Right lobe of liver (tissue), 6 donors: ENCODE results near the gene PPTC7. TPM values are rescaled to one million over a fixed set of nuclear protein-coding genes. Genes with fewer than 3 reads are reported as not detected.

ENCODE experiments used
- ATAC-seq, 4 donors: fragments of 200-7000 bp; cut with Tn5 transposase; one replicate each; pipeline ENCODE4 v1.9.1; 2020; ENCODE audit warnings: mild to moderate bottlenecking in 4 of 4, moderate library complexity in 4 of 4
- DNase-seq, 3 donors: peaks; one replicate each; pipeline ENCODE4 v3.0.0-alpha.2; 2020
- H3K27ac ChIP-seq, 3 donors: fragments of 200-600 bp; one replicate each; pipeline ENCODE4 v1.8.0; 2022
- H3K27me3 ChIP-seq, 2 donors: fragments of 200-600 bp; one replicate each; pipeline ENCODE4 v1.8.0; 2022
- H3K36me3 ChIP-seq, 4 donors: fragments of 200-600 bp; sonication (generic) in 1 of 4; one replicate each; pipeline versions ENCODE4 v1.5.1 to v1.8.0; 2017 to 2022; ENCODE audit warnings: control low read depth in 1 of 4
- H3K4me1 ChIP-seq, 4 donors: fragments of 200-600 bp; sonication (generic) in 1 of 4; one replicate each; pipeline versions ENCODE4 v1.5.1 to v1.8.0; 2017 to 2022; ENCODE audit warnings: control low read depth in 1 of 4
- H3K4me3 ChIP-seq, 3 donors: fragments of 200-600 bp; one replicate each; pipeline ENCODE4 v1.8.0; 2022
- H3K9me3 ChIP-seq, 4 donors: fragments of 200-600 bp; sonication (generic) in 1 of 4; one replicate each; pipeline versions ENCODE4 v1.5.1 to v1.8.0; 2017 to 2022; ENCODE audit warnings: control low read depth in 1 of 4
- CTCF ChIP-seq, 4 donors: fragments of 200-600 bp in 3 of 4; fragments of 450-650 bp in 1 of 4; IDR thresholded peaks; one replicate each; pipeline versions ENCODE4 v1.5.1 to v1.8.0; 2016 to 2022; ENCODE audit warnings: antibody characterized with exemption in 4 of 4, mild to moderate bottlenecking in 2 of 4
- POLR2A ChIP-seq: fragments of 450-650 bp; IDR thresholded peaks from one replicate; pipeline ENCODE4 v1.6.1; 2017; ENCODE audit warnings: antibody characterized with exemption, mild to moderate bottlenecking
- WGBS: methylation state at CpG from one replicate; pipeline ENCODE4 v1.1.6; 2018; ENCODE audit warnings: low coverage, low lambda C conversion rate; ENCODE audit not compliant: insufficient coverage; ENCODE audit errors: missing lambda C conversion rate; 5-methylcytosine and 5-hydroxymethylcytosine counted together
- intact Hi-C, 2 donors: fragments of 100-400 bp; cut with DNase I; formaldehyde crosslinking; loops; one replicate each; pipeline versions ENCODE4 v1.11.2 to v1.14.1; 2022
- total RNA-seq, 6 experiments: library from RNA; depleted of rRNA in 2 of 6; stranded (reverse); fragments of >200 nt in 2 of 6; fragmentation: NEBNext Ultra II Directional in 3 of 6; extraction: Animal tissue kit (Norgen Biotek cat#: 25700) in 3 of 6; gene quantifications; one replicate each; pipeline versions ENCODE4 v1.1.0 to v1.2.4, GENCODE V29; 2016 to 2023
- donor health status: DM: no; HTN: yes; CAD: no.
- donor health status: DM: no; HTN: no; CAD: no.
- donor health status: DM: no; HTN: no; CAD: no.
- donor health status: DM: no; HTN: yes; CAD: no.
- donor health status: DM: no; HTN: yes; CAD: no.

The PPTC7 gene
- total RNA-seq, 6 experiments from 2014 or later = 6.3 to 15.0 (median 11.5) TPM

GRCh38 chr12:110505332-110505731, 77.8 kb downstream of the PPTC7 start:
- TF ChIP-seq POLR2A (no peak), CTCF (IDR thresholded peaks at IDR 0.05) (no peak)
- H3K9me3 ChIP-seq = no peaks in the 10 kb centered on the region
- no peak overlapping the region for H3K27ac ChIP-seq
- ATAC-seq (no peak), DNase-seq (no peak)
- no peak overlapping the region for H3K4me3 ChIP-seq
- H3K27me3 ChIP-seq = no peaks in the 10 kb centered on the region
- WGBS = 71% methylated on average over 3 of the region's 3 CpGs
- peaks cover 0 to 11% (median 4%) of the 10 kb centered on the region in 4 donors for H3K4me1 ChIP-seq
- H3K36me3 ChIP-seq = no peaks in the 10 kb centered on the region
- intact Hi-C loops = loop anchor here (5.0 to 10.0 kb wide), 2 partner anchors 97 to 99 kb away; no protein-coding TSS in a partner anchor

- ATAC-seq (no peak), DNase-seq (no peak)
- WGBS = 88% methylated on average over 1 of the region's 1 CpG
- Histone ChIP-seq H3K9me3 (no peaks in the 10 kb centered on the region), H3K27ac (no peak overlapping the region), H3K4me1 (peaks cover 0 to 27% (median 12%) of the 10 kb centered on the region in 4 donors), H3K36me3 (no peaks in the 10 kb centered on the region), H3K4me3 (no peak overlapping the region), H3K27me3 (no peaks in the 10 kb centered on the region)
- intact Hi-C loops = loop anchor here in 1 of 2 donors (10.0 kb wide), 1 partner anchor 101 kb away; no protein-coding TSS in a partner anchor
- TF ChIP-seq CTCF (IDR thresholded peaks at IDR 0.05) (no peak), POLR2A (no peak)
Observed at GRCh38 chr12:110503432-110503831, 79.7 kb downstream of the PPTC7 start.

DNA sequence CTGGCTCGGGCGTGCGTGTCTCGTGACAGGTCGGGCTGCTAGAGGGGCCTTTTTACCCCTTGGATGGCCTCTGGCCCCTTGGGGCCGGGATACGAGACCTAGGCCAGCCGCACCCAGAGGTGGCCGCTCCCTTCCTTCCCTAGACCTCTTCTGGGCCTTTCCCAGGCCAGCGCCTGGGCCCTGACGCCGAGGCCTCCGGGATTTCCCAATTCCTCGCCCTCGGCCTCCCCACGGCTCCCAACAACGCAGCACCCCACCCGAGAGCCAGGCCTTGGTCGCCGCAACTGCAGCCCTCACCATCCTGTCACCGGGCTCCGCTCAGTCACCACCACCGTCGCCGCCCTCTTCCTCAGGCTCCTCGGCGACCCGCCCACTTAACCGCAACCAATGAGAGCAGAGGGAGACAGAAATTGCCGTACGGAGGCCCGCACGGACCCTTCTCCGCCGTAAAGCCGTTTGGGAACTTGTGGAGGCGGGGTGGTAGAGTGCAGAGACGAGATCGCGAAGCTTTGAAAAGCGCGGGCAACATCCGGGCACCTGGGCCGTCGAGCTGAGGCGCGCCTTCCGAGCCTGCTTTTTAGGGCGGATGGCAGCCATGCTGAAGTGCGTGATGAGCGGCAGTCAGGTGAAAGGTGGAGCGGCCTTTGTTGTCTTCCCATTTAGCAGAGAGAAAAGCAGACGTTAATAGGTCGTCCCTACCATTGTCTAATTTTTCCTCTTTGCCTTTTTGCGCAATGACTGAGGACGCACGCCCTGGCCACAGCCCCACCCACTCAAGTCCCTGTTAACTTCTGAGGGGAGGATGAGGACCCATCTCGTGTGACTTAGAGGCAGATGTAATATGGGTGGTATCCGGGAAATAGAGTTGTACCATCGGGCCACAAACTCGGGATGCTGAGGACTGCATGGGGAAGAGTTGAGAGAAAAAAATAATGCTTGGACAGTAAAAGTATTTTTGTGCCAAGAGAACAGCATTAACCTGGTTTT, 81.1 kb downstream of the PPTC7 start, which contains the start of the genes RAD9B and VPS29:
TSS of gene RAD9B (plus strand) at position 580 of the 987 bp plus-strand sequence. CDS start at position 587, 7 bp downstream.
TSS of gene VPS29 (minus strand) at position 360 of the 987 bp plus-strand sequence. CDS start at position 300, 60 bp downstream.
- ATAC-seq = peak; percentile 95 to 98 (median 96)
- WGBS = 13% methylated on average over 31 of the region's 61 CpGs
- no peaks in the 10 kb centered on the region for H3K36me3 ChIP-seq

More for the DNA sequence above, 81.1 kb downstream of the PPTC7 start, which contains the start of the genes RAD9B and VPS29:
- Histone ChIP-seq H3K9me3 (no peaks in the 10 kb centered on the region), H3K4me1 (peaks cover 0 to 28% (median 12%) of the 10 kb centered on the region in 4 donors), H3K4me3 (peak within 1 kb of the TSS; percentile 83 to 97 (median 95)), H3K27me3 (no peaks in the 10 kb centered on the region), H3K27ac (peak within 1 kb of the TSS; percentile 78 to 80 (median 79))
- peak; percentile 97 to 99 (median 98) for DNase-seq
- TF ChIP-seq CTCF (IDR thresholded peaks at IDR 0.05) (no peak), POLR2A (peak; percentile 96)
- intact Hi-C loops = loop anchor here in 1 of 2 donors (10.0 kb wide), 1 partner anchor 103 kb away; no protein-coding TSS in a partner anchor
